ENCODE results near the gene IFNA2.
A peak's percentile ranks its signal among the peaks of the same experiment; 100 is the strongest.

Gene IFNA2

DNA sequence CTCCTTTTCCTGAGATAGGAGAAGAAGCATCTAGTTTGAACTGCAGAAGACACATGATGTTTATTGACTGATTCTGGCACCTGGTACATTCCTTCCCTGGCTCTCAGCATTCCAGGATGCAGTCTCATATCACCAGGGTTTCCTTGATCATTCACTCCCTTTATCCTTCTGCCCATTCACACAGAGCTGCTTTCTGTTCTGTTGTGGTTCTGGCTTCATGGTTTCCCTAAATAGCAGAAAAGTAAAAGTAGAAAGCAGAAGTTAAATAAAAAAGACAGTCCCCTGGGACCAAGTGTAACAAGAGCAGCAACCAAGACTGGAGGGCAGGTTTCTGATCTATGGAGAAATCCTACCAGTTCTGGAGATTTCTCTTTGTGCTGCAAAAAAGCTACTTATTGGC lies 26.9 kb upstream of the IFNA2 start:
- no peak overlapping the region for H3K9ac ChIP-seq (ENCODE audit: low read length in 2 of 2)
- no peak overlapping the region for H3K27ac ChIP-seq (ENCODE audit: low read length)
- no peak overlapping the region for H3K4me3 ChIP-seq (ENCODE audit: low read length in 2 of 2)
- no peaks in the 10 kb centered on the region for H3K36me3 ChIP-seq (ENCODE audit: control insufficient read depth in 2 of 2, insufficient read depth in 2 of 2, low read length in 2 of 2)
- H3K27me3 ChIP-seq (ENCODE audit: control insufficient read depth in 1 of 2, insufficient read depth in 2 of 2, low read length in 2 of 2), result peaks cover 0 to 2% of the 10 kb centered on the region in 2 donors
- H3K9me3 ChIP-seq (ENCODE audit: control insufficient read depth in 2 of 2, low read length in 2 of 2), result no peaks in the 10 kb centered on the region
- no peaks in the 10 kb centered on the region for H3K4me1 ChIP-seq (ENCODE audit: control insufficient read depth, insufficient read depth, low read length)

DNA sequence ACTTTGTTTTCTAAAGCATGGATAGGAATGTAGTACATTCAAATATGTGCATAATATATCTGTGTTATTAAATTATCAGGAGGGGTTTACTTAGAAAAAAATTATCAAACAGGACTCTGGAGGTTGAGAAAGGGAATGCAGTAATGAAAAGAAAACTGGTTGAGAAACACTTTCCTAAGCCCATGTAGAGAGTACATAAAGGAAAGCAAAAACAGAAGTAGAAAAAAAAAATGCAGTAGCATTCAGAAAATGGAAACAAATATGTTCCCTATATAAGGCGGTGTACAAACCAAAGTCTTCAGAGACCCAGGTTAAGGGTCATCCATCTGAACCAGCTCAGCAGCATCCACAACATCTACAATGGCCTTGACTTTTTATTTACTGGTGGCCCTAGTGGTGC lies 23.6 kb upstream of the IFNA2 start, which contains the start of gene IFNA8:
Gene IFNA8 (plus strand): TSS at position 301 of the 400 bp plus-strand sequence. CDS start 60 bp downstream, at position 361.
- no peak within 1 kb of the TSS for H3K9ac ChIP-seq (ENCODE audit: low read length in 2 of 2)
- H3K36me3 ChIP-seq (ENCODE audit: control insufficient read depth in 2 of 2, insufficient read depth in 2 of 2, low read length in 2 of 2), result no peaks in the 10 kb centered on the region
- no peaks in the 10 kb centered on the region for H3K4me1 ChIP-seq (ENCODE audit: control insufficient read depth, insufficient read depth, low read length)
- H3K27me3 ChIP-seq (ENCODE audit: control insufficient read depth in 1 of 2, insufficient read depth in 2 of 2, low read length in 2 of 2), result peaks cover 0 to 2% of the 10 kb centered on the region in 2 donors
- H3K9me3 ChIP-seq (ENCODE audit: control insufficient read depth in 2 of 2, low read length in 2 of 2), result no peaks in the 10 kb centered on the region
- H3K27ac ChIP-seq (ENCODE audit: low read length), result no peak within 1 kb of the TSS
- H3K4me3 ChIP-seq (ENCODE audit: low read length in 2 of 2), result no peak within 1 kb of the TSS

DNA sequence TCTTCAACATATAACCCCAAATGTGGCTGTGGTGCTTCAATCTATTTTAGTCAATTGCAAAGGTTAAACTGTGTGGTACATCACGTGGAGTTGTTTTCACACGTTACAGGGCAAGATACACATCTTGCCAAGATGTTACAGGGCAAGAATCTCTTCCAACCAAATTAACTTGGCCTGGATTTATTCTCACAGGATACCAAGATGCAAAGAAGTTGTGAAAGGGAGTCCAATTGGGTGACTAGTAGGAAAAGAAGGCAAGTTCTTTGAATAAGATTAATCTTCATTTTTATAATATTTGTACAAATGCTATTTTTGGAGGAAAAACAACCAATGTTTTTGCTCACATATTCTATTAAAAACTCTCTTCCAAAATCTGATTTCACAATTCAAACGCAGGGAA lies 18.9 kb upstream of the IFNA2 start:
- Histone ChIP-seq H3K27ac (ENCODE audit: low read length) (no peak overlapping the region), H3K27me3 (ENCODE audit: control insufficient read depth in 1 of 2, insufficient read depth in 2 of 2, low read length in 2 of 2) (peaks cover 17 to 20% of the 10 kb centered on the region in 2 donors), H3K9me3 (ENCODE audit: control insufficient read depth in 2 of 2, low read length in 2 of 2) (no peaks in the 10 kb centered on the region), H3K4me3 (ENCODE audit: low read length in 2 of 2) (no peak overlapping the region), H3K4me1 (ENCODE audit: control insufficient read depth, insufficient read depth, low read length) (no peaks in the 10 kb centered on the region), H3K9ac (ENCODE audit: low read length in 2 of 2) (no peak overlapping the region), H3K36me3 (ENCODE audit: control insufficient read depth in 2 of 2, insufficient read depth in 2 of 2, low read length in 2 of 2) (no peaks in the 10 kb centered on the region)

DNA sequence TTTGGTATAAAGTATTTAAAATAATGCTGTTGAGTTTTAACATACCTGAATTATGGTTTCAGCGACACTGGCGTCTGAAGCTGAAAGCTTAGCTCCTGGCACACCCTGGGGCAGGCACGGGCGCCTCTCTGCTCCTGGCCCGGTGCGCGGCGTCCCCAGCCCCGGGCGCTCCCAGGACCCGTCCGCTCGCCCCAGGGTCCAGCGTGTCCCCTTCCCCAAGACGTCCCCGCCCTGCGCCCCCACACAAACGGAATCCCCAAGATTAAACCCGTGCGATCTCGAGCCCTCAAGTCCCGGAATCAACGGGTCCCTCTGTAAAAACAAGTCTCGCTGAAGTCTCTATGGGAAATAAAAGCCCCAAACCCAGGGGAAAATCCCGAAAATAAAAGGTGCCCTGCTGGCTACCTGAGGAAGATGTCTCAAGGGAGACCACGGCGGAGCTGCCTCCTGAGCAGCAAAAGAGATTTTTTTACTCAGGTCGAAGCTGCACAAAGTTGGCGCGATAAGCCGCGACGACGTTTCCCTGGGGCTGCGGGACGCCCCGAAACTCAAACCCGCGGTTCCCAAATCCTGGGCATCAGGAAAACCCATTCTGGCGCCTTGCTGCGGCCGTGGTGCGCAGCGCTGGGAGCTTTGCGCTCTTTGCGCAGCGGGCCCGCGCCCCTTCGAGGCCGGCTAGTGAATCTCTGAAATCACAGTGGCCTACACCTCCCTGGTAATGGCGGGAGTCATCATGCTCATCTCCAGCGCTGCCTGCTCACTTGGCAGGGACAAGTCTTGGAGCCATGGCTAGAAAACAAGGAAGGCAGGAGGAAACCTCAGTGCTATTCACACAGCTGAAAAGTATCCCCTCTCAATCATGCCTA lies 17.4 kb upstream of the IFNA2 start:
- peak overlapping the region; percentile 58 to 59 for H3K4me3 ChIP-seq (ENCODE audit: low read length in 2 of 2)
- peaks cover 17 to 20% of the 10 kb centered on the region in 2 donors for H3K27me3 ChIP-seq (ENCODE audit: control insufficient read depth in 1 of 2, insufficient read depth in 2 of 2, low read length in 2 of 2)
- H3K27ac ChIP-seq (ENCODE audit: low read length), result no peak overlapping the region
- H3K9me3 ChIP-seq (ENCODE audit: control insufficient read depth in 2 of 2, low read length in 2 of 2), result no peaks in the 10 kb centered on the region
- no peaks in the 10 kb centered on the region for H3K36me3 ChIP-seq (ENCODE audit: control insufficient read depth in 2 of 2, insufficient read depth in 2 of 2, low read length in 2 of 2)
- no peak overlapping the region for H3K9ac ChIP-seq (ENCODE audit: low read length in 2 of 2)
- H3K4me1 ChIP-seq (ENCODE audit: control insufficient read depth, insufficient read depth, low read length), result no peaks in the 10 kb centered on the region

DNA sequence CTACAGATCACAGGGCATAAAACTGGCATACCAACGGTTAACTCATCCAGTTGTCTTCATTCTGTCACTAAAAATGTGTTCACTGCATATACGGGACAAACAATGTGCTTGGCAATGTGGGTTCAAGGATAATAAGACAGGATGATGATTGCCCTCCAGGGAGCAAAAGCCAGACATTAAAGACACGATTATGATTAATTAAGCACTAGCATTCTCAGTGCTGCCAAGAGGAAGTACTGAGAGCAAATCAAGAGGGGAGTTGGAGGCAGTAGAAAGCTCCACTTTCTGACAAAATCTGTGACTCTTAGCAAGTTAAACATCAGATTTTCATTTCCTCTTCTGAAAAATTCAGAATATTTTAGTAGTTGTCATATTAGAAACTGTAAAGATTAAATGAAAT lies 14.8 kb upstream of the IFNA2 start:
- Histone ChIP-seq H3K9me3 (ENCODE audit: control insufficient read depth in 2 of 2, low read length in 2 of 2) (no peaks in the 10 kb centered on the region), H3K4me1 (ENCODE audit: control insufficient read depth, insufficient read depth, low read length) (peaks cover 6% of the 10 kb centered on the region), H3K27me3 (ENCODE audit: control insufficient read depth in 1 of 2, insufficient read depth in 2 of 2, low read length in 2 of 2) (peaks cover 20 to 32% of the 10 kb centered on the region in 2 donors), H3K27ac (ENCODE audit: low read length) (no peak overlapping the region), H3K36me3 (ENCODE audit: control insufficient read depth in 2 of 2, insufficient read depth in 2 of 2, low read length in 2 of 2) (no peaks in the 10 kb centered on the region), H3K4me3 (ENCODE audit: low read length in 2 of 2) (no peak overlapping the region), H3K9ac (ENCODE audit: low read length in 2 of 2) (no peak overlapping the region)

DNA sequence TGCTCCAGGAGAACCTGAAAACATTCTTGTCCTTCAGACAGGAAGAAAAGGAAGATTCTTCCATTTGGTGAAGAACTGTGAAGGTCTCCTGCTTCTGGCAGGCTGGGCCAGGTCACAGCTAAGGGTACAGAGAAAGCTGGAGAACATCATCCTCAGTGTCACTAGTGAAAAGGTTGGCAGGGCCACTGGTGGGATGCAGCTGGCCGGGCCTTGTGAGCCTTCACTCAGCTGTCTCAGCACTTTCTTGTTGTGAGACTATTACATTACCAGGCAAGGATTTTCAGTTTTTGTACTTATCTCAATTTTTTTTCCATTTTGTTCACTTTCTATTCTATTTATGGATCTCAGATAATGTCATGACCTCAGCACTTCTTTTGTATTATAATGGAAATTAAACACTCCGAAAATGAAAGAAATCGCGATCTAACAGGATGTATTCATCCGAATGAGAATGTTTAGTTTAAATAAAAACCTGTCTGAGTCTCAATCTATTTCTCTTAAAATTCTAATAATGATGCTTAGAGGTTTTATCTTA lies 13.8 kb upstream of the IFNA2 start:
- peaks cover 20 to 32% of the 10 kb centered on the region in 2 donors for H3K27me3 ChIP-seq (ENCODE audit: control insufficient read depth in 1 of 2, insufficient read depth in 2 of 2, low read length in 2 of 2)
- H3K4me3 ChIP-seq (ENCODE audit: low read length in 2 of 2), result no peak overlapping the region
- no peaks in the 10 kb centered on the region for H3K9me3 ChIP-seq (ENCODE audit: control insufficient read depth in 2 of 2, low read length in 2 of 2)
- H3K4me1 ChIP-seq (ENCODE audit: control insufficient read depth, insufficient read depth, low read length), result peaks cover 6% of the 10 kb centered on the region
- no peaks in the 10 kb centered on the region for H3K36me3 ChIP-seq (ENCODE audit: control insufficient read depth in 2 of 2, insufficient read depth in 2 of 2, low read length in 2 of 2)
- H3K9ac ChIP-seq (ENCODE audit: low read length in 2 of 2), result no peak overlapping the region
- no peak overlapping the region for H3K27ac ChIP-seq (ENCODE audit: low read length)

DNA sequence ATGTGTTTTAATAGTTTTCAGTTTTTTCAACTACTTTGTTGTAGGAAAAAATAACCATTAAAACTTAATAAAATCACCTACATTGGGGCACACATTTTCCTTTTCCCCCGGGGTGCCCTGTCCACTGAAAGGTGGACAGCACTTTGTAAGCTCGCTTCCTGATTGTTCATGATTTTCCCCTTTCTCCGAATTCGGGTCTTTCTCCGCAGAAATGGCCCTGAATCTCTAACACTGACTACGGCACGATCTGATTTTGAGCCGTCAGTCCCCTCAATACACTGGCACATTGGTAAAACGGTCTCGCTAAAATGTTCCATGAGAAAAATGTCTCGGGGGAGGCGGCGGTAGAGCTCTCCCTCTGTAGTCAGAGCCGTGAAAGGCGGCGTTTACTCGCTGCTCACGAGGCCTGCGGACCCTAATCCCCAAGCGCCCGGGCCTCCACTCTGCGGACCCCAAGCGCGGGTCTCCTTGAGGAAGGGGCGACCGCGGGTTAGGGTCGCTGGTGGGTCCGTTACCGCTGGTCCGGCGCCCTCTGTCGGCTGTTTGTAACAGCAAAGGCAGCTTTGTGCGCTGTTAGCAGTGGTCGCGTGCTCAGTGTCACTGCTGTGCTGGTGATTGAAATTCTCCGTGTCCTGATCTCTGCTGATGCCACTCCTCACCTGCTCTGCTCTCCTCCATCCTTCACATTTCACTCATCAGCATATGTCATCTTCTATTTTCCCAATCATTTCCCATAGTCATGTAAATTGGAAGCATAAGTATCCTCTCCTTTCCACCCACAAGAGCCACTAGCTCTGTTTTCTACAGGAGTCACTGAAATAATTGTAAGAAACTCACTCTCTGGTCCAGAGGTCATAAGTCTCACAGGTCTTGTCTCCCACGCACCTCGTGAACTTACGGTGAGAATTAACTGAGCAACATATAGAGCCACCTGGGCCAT lies 10.8 kb upstream of the IFNA2 start:
- no peak overlapping the region for H3K27ac ChIP-seq (ENCODE audit: low read length)

DNA sequence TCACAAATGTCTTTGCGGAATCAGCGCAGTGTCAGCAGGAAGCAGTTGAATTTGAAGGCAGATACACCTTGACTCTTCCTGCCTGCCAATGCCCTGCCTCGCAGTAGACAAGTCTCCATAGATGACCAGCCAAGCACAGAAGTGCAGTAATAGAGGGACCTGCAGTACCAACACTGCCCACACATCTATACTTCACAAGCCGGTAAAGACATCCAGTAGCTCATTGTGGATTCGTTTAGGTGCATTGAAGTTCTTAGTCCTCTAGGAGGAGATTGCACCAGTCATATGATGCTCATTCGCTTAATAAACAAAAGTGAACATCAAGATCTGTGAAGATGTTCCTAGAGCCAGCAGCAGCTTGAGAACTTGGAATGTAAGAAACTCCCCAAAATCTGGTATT lies 7.1 kb upstream of the IFNA2 start:
- Histone ChIP-seq H3K27me3 (ENCODE audit: control insufficient read depth in 1 of 2, insufficient read depth in 2 of 2, low read length in 2 of 2) (peaks cover 6 to 19% of the 10 kb centered on the region in 2 donors), H3K4me3 (ENCODE audit: low read length in 2 of 2) (no peak overlapping the region), H3K9me3 (ENCODE audit: control insufficient read depth in 2 of 2, low read length in 2 of 2) (no peaks in the 10 kb centered on the region), H3K27ac (ENCODE audit: low read length) (no peak overlapping the region), H3K4me1 (ENCODE audit: control insufficient read depth, insufficient read depth, low read length) (peaks cover 6% of the 10 kb centered on the region), H3K9ac (ENCODE audit: low read length in 2 of 2) (no peak overlapping the region), H3K36me3 (ENCODE audit: control insufficient read depth in 2 of 2, insufficient read depth in 2 of 2, low read length in 2 of 2) (no peaks in the 10 kb centered on the region)

More for the DNA sequence above, 10.8 kb upstream of the IFNA2 start:
- Histone ChIP-seq H3K36me3 (ENCODE audit: control insufficient read depth in 2 of 2, insufficient read depth in 2 of 2, low read length in 2 of 2) (no peaks in the 10 kb centered on the region), H3K9ac (ENCODE audit: low read length in 2 of 2) (peak overlapping the region in 1 of 2 donors; percentile 31), H3K4me1 (ENCODE audit: control insufficient read depth, insufficient read depth, low read length) (peaks cover 6% of the 10 kb centered on the region), H3K9me3 (ENCODE audit: control insufficient read depth in 2 of 2, low read length in 2 of 2) (no peaks in the 10 kb centered on the region), H3K4me3 (ENCODE audit: low read length in 2 of 2) (peak overlapping the region; percentile 63 to 73), H3K27me3 (ENCODE audit: control insufficient read depth in 1 of 2, insufficient read depth in 2 of 2, low read length in 2 of 2) (peaks cover 10 to 20% of the 10 kb centered on the region in 2 donors)

DNA sequence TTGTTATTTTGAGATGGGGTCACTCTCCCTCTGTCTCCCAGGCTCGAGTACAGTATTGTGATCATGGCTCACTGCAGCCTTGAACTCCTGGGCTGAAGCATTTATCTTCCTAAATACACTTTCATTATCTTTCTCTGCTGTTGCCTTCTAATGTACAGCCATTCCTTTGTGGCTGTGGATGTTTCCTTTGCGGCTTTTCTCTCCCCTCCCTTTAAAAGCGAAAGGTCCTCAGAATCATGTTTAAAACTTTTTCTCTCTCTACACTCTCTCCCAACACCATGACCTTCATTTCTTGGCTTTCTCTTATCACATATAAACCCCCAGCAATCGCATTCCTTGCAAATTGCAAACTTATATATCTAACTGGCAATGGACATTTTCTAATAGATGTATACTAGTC lies 1.6 kb downstream of the IFNA2 start:
- H3K27ac ChIP-seq (ENCODE audit: low read length), result no peak overlapping the region
- peaks cover 3 to 4% of the 10 kb centered on the region in 2 donors for H3K27me3 ChIP-seq (ENCODE audit: control insufficient read depth in 1 of 2, insufficient read depth in 2 of 2, low read length in 2 of 2)
- no peak overlapping the region for H3K4me3 ChIP-seq (ENCODE audit: low read length in 2 of 2)
- H3K9me3 ChIP-seq (ENCODE audit: control insufficient read depth in 2 of 2, low read length in 2 of 2), result no peaks in the 10 kb centered on the region
- no peak overlapping the region for H3K9ac ChIP-seq (ENCODE audit: low read length in 2 of 2)
- H3K4me1 ChIP-seq (ENCODE audit: control insufficient read depth, insufficient read depth, low read length), result no peaks in the 10 kb centered on the region
- H3K36me3 ChIP-seq (ENCODE audit: control insufficient read depth in 2 of 2, insufficient read depth in 2 of 2, low read length in 2 of 2), result no peaks in the 10 kb centered on the region

DNA sequence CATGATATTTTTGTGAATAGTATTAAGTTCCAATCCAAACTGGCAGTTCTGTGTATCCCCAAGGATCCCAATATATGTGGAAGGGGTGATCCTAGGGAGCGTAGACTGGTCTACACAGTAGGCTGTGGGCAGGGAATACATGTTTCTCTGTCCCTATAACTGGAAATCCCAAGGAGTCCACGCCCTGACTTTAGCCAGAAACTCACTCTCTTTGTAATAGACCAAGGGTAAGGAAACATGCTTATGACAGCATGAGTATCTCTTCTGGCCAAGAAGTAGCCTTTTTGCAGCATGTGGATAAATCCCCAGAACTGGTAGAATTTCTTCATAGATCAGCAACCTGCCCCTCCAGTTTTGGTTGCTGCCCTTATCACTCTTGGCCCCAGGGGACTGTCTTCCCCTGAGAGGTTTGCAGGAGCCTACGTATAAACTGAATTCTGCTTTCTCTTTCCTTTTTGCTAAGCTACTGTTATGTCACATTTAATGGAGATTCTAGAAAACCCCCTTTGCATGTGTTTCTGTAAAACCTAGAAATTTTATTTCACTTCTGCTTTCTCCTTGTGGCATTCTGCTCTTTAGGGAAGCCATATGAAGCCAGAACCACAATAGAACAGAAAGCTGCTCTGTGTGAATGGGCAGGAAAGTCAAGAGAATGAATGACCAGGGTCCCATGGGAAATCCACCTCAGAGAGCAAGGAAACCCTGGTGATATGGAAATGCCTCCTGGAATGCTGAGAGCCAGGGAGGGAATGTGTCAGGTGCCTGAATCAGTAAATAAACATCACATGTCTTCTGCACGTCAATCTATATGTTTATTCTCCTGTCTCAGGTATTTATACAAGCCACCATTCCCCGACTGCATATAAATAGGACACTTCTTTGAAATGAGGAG lies 3.5 kb downstream of the IFNA2 start:
- no peak overlapping the region for H3K27ac ChIP-seq (ENCODE audit: low read length)
- H3K4me3 ChIP-seq (ENCODE audit: low read length in 2 of 2), result no peak overlapping the region
- H3K36me3 ChIP-seq (ENCODE audit: control insufficient read depth in 2 of 2, insufficient read depth in 2 of 2, low read length in 2 of 2), result no peaks in the 10 kb centered on the region
- no peaks in the 10 kb centered on the region for H3K9me3 ChIP-seq (ENCODE audit: control insufficient read depth in 2 of 2, low read length in 2 of 2)
- no peaks in the 10 kb centered on the region for H3K4me1 ChIP-seq (ENCODE audit: control insufficient read depth, insufficient read depth, low read length)
- no peak overlapping the region for H3K9ac ChIP-seq (ENCODE audit: low read length in 2 of 2)
- H3K27me3 ChIP-seq (ENCODE audit: control insufficient read depth in 1 of 2, insufficient read depth in 2 of 2, low read length in 2 of 2), result peaks cover 0 to 4% of the 10 kb centered on the region in 2 donors

All from stomach smooth muscle (tissue), 2 donors.